Activated B cell treated with CpG ODN at 0.5 μM for 24 hours (primary cell): ENCODE measurements around the gene UNCX. TPM values are rescaled to one million over a fixed set of nuclear protein-coding genes. Genes with fewer than 3 reads are reported as not detected.
"Not testable (repeated sequence)": the region's sequence is repeated elsewhere in the genome, so short reads cannot be mapped to it uniquely, and the experiment has no call there.

Experiments
- ATAC-seq: fragments of 200-7000 bp; cut with Tn5 transposase; one replicate; pipeline ENCODE4 v1.10.0; 2021; ENCODE audit warnings: low read depth, mild to moderate bottlenecking, moderate library complexity
- CTCF ChIA-PET: fragments of 350-600 bp; sonication (Branson Sonifier 250); formaldehyde crosslinking; loops from one replicate; lab custom pipeline; 2021; ENCODE audit warnings: antibody characterized with exemption; lab: Charles Lee
- POLR2A ChIA-PET: fragments of 350-600 bp; sonication (Branson Sonifier 250); formaldehyde crosslinking; loops from one replicate; lab custom pipeline; 2021; ENCODE audit warnings: antibody characterized with exemption; lab: Charles Lee
- DNase-seq: peaks from one replicate; pipeline ENCODE4 v3.0.0; 2022
- H3K27ac Mint-ChIP-seq: one replicate; pipeline ENCODE4 v1.8.0; 2020; ENCODE audit warnings: mixed read lengths
- H3K27me3 Mint-ChIP-seq: one replicate; pipeline ENCODE4 v1.8.0; 2021; ENCODE audit warnings: mixed read lengths
- H3K36me3 Mint-ChIP-seq: one replicate; pipeline ENCODE4 v1.8.0; 2021; ENCODE audit warnings: low read depth, mixed read lengths
- H3K4me1 Mint-ChIP-seq: one replicate; pipeline ENCODE4 v1.8.0; 2021; ENCODE audit warnings: mixed read lengths
- H3K4me3 Mint-ChIP-seq: one replicate; pipeline ENCODE4 v1.8.0; 2020; ENCODE audit warnings: mild to moderate bottlenecking, mixed read lengths
- H3K9me3 Mint-ChIP-seq: one replicate; pipeline ENCODE4 v1.8.0; 2020; ENCODE audit warnings: mixed read lengths
- CTCF ChIP-seq: fragments of 200-600 bp; IDR thresholded peaks from one replicate; pipeline ENCODE4 v1.8.0; 2022; ENCODE audit warnings: antibody characterized with exemption, mild to moderate bottlenecking
- intact Hi-C: fragments of 100-400 bp; cut with micrococcal nuclease; formaldehyde crosslinking; loops from one replicate; pipeline ENCODE4 v1.15.1; 2024
- total RNA-seq: library from RNA; stranded (reverse); gene quantifications from 2 replicates; pipeline ENCODE4 v1.2.3, GENCODE V29; 2022

UNCX gene
- total RNA-seq, 1 donor from 2014 or later = not detected

- DNase-seq = no peak
- Mint-ChIP-seq H3K4me3 (no peak overlapping the region), H3K27me3 (peaks cover 18% of the 10 kb centered on the region), H3K9me3 (no peaks in the 10 kb centered on the region), H3K4me1 (no peaks in the 10 kb centered on the region), H3K36me3 (no peaks in the 10 kb centered on the region), H3K27ac (no peak overlapping the region)
- ChIA-PET CTCF (no interaction called here), POLR2A (no interaction called here)
- no peak for ATAC-seq
- intact Hi-C loops = no loop called here
- no peak for TF ChIP-seq CTCF
Observed at GRCh38 chr7:1192171-1192676, 40.4 kb upstream of the UNCX start.

- no peak for ATAC-seq
- POLR2A ChIA-PET = interaction anchor here (0.7 kb wide), 1 partner anchor 763 kb away, joined by 3 read pairs; no protein-coding TSS in a partner anchor
- Mint-ChIP-seq H3K4me1 (no peaks in the 10 kb centered on the region), H3K27me3 (peaks cover 17% of the 10 kb centered on the region), H3K9me3 (no peaks in the 10 kb centered on the region), H3K4me3 (no peak overlapping the region), H3K36me3 (no peaks in the 10 kb centered on the region), H3K27ac (no peak overlapping the region)
- no peak for TF ChIP-seq CTCF
- intact Hi-C loops = no loop called here
- CTCF ChIA-PET = interaction anchor here (1.0 to 1.3 kb wide), 2 partner anchors 17 to 238 kb away, joined by 3 to 6 read pairs; no protein-coding TSS in a partner anchor
- DNase-seq = no peak
Observed at GRCh38 chr7:1193593-1194424, 38.9 kb upstream of the UNCX start.

- H3K27me3 Mint-ChIP-seq = peaks cover 19% of the 10 kb centered on the region
- DNase-seq, H3K36me3 Mint-ChIP-seq, ATAC-seq, POLR2A ChIA-PET, H3K9me3 Mint-ChIP-seq, H3K4me1 Mint-ChIP-seq, intact Hi-C loops, CTCF ChIA-PET, H3K4me3 Mint-ChIP-seq, H3K27ac Mint-ChIP-seq: not testable (repeated sequence)
Observed at GRCh38 chr7:1196441-1196840, 36.2 kb upstream of the UNCX start.

- no peaks in the 10 kb centered on the region for H3K9me3 Mint-ChIP-seq
Observed at GRCh38 chr7:1196950-1197349, 35.7 kb upstream of the UNCX start.

GRCh38 chr7:1197997-1198625, 34.6 kb upstream of the UNCX start:
- TF ChIP-seq CTCF = no peak
- CTCF ChIA-PET = no interaction called here
- H3K27me3 Mint-ChIP-seq = peaks cover 9% of the 10 kb centered on the region
- DNase-seq = no peak
- intact Hi-C loops = no loop called here
- no peaks in the 10 kb centered on the region for H3K9me3 Mint-ChIP-seq
- no peak for ATAC-seq
- H3K36me3 Mint-ChIP-seq = no peaks in the 10 kb centered on the region
- H3K4me1 Mint-ChIP-seq = no peaks in the 10 kb centered on the region
- no peak overlapping the region for H3K27ac Mint-ChIP-seq
- H3K4me3 Mint-ChIP-seq = no peak overlapping the region
- POLR2A ChIA-PET = no interaction called here

More at GRCh38 chr7:1196950-1197349, 35.7 kb upstream of the UNCX start:
- Mint-ChIP-seq H3K4me3 (no peak overlapping the region), H3K27ac (no peak overlapping the region), H3K36me3 (no peaks in the 10 kb centered on the region), H3K4me1 (no peaks in the 10 kb centered on the region), H3K27me3 (peaks cover 15% of the 10 kb centered on the region)
- DNase-seq (no peak), ATAC-seq (no peak)
- intact Hi-C loops = no loop called here
- ChIA-PET POLR2A (no interaction called here), CTCF (no interaction called here)
- no peak for TF ChIP-seq CTCF
